Stimulated activated CD4-positive, alpha-beta T cell treated with anti-CD3 and anti-CD28 coated beads, TNF-alpha, amount 100 ng/mL, for 24 hours (primary cell): Measurements from ENCODE around the gene TMUB2.
"Not testable (repeated sequence)": the region's sequence is repeated elsewhere in the genome, so short reads cannot be mapped to it uniquely, and the experiment has no call there.

Source experiments
- DNase-seq, 3 experiments: peaks; one replicate each; pipeline ENCODE4 v3.0.0-alpha.2; 2020; ENCODE audit warnings: low read depth in 3 of 3

TMUB2 gene

DNA sequence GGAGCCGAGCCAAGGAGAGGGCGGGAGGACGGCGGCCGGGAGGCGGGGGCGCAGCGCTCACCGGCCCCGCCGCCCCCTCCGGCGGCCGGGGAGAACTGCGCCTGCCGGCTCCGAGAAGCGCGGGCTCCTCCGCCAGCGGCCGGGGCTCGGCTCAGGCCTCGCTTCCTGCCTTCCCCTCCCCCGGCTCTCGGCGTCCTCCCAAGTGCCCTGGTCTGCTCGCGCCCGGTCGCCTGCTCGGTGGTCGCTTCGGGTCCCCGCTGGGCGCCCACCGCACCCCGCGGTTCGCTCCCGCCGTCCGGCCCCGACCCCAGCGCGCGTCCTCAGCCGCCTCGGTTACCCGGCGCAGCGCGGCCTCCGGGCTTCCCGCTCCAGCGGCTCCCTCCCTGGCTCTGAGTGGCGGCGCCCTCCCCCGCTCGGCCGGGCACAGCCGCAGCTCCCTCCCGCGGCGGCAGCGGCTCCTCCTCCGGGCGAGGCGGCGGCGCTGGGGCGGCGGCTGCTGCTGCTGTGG lies 32.4 kb downstream of the TMUB2 start:
- DNase-seq = peak in 2 of 3 experiments; percentile 38 to 64

- peak in 2 of 3 experiments; percentile 31 to 55 for DNase-seq
Observed at GRCh38 chr17:44219616-44220212, 32.9 kb downstream of the TMUB2 start, which contains the start of gene UBTF. Gene UBTF (minus strand): TSS chr17:44219675. CDS start chr17:44218229, 1,446 bp downstream.

GRCh38 chr17:44220213-44221083 lies 33.7 kb downstream of the TMUB2 start:
- DNase-seq = peak in 1 of 3 experiments; percentile 51

DNA sequence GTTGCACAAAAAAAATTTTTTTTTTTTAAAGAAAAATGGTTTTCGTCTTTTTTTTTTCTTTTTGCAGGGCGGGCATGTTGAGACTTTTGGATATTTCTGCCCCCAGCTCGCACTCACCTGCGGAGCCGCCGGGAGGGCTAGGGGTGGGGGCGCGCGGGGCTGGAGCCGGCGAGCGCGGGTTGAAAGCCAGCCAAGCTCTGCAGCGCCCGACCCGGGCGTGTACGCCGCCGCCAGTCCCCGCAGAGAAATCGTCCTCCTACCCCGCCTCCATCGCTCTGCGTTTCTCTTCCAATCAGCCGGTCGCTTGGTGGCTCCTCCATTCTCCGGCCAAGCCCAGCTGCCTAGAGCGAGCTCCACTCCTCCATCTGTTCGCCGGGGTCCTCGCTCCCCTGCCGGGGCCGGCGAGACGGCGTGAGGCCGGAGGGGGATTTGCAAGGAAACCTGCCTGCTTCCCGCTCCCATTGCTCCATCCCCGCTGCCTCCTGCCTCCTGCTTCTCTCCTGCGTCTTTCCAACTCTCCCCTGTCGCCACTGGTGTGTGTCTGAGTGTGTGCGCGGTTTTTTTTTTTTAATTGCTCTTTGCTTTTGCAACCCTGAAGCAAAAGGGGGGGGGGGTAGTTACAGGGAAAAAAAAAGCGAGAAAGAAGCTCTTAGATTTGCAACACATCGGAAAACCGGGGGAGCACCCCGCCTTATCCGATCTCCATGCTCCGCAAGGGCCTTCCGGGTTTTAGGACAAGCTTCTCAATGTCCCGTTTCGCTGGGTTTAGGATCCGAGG lies 34.5 kb downstream of the TMUB2 start:
- DNase-seq = peak in 2 of 3 experiments; percentile 39 to 63

DNA sequence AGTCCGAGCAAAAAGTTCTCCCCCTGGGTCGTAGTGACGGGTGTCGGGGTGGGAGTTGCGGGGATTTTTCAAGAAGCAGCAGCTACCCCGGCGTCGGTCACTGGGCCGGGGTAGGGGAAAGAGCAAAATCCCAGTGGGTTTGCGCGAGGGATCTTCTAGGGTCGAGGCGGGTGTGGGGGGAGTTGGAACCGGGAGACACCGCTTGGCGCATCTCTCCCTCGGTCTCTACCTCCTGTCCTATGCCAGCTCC lies 35.0 kb downstream of the TMUB2 start:
- no peak for DNase-seq

- peak in 1 of 3 experiments; percentile 47 for DNase-seq
Observed at GRCh38 chr17:44222112-44222869, 35.5 kb downstream of the TMUB2 start.

- DNase-seq = no peak
Observed at GRCh38 chr17:44223541-44224071, 36.8 kb downstream of the TMUB2 start.

- DNase-seq = no peak
Observed at GRCh38 chr17:44229090-44229489, 42.3 kb downstream of the TMUB2 start.

GRCh38 chr17:44230140-44230539 lies 43.4 kb downstream of the TMUB2 start:
- DNase-seq = no peak

- no peak for DNase-seq
Observed at GRCh38 chr17:44232061-44232460, 45.3 kb downstream of the TMUB2 start.

DNA sequence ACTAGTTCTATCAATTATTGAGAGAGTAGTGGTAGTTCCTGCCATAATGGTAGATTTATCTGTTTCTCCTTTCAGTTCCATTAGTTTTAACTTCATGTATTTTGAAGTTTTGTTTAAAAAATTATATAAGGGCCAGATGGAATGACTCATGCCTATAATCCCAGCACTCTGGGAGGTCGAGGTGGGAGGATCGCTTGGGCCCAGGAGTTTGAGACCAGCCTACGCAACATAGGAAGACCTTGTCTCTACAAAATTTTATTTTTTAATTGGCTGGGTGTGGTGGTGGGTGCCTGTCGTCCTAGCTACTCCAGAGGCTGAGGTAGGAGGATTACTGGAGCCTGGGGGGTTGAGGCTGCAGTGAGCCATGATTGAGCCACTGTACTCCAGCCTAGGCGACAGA lies 46.8 kb downstream of the TMUB2 start:
- no peak for DNase-seq

DNA sequence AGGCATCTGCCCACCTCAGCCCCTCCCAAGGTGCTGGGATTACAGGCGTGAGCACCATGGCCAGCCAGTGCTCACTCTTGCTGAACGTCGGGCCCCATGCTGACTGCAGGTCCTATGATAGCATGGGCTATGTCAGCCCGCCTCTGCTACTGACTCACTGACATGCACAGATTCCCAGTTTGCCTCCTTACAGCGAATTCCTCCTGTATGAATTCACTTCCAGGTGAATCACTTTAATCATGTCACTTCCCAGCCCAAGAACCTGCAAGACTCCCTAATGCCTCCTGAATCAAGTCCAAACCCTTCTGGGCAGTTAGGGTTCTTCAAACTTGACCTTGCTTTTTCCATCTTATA lies 48.8 kb downstream of the TMUB2 start:
- no peak for DNase-seq

DNA sequence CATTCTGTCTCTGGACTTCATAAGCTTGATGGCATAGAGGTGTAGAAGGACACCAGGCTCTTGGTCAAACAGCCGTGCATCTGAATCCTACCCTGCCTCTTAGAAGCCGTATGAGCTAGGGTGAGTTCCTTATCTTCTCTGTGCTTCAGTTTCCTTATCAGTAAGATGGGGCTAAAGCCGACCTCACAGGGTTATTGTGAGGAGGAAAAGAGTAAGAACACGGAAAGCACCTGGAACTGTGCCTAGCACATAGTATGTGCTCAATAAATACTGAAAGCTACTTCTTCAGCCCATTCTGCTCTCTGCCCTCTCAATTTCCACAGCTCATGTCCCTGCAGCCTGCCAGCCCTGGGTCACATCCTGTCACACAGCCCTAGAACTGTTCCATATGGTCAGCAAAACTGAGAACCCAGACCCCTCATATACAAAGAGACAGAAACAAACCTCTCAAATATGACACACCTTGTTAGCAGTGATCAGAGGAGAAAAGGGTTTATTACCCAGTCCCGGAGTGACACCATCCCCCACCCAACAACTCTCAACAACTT lies 49.7 kb downstream of the TMUB2 start:
- no peak for DNase-seq

DNA sequence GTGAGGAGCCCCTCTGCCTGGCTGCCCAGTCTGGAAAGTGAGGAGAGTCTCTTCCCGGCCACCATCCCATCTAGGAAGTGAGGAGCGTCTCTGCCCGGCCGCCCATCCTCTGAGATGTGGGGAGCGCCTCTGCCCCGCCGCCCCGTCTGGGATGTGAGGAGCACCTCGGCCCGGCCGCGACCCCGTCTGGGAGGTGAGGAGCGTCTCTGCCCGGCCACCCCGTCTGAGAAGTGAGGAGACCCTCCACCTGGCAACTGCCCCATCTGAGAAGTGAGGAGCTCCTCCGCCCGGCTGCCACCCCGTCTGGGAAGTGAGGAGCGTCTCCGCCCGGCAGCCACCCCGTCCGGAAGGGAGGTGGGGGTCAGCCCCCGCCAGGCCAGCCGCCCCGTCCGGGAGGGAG lies 51.1 kb downstream of the TMUB2 start:
- DNase-seq = not testable (repeated sequence)

DNA sequence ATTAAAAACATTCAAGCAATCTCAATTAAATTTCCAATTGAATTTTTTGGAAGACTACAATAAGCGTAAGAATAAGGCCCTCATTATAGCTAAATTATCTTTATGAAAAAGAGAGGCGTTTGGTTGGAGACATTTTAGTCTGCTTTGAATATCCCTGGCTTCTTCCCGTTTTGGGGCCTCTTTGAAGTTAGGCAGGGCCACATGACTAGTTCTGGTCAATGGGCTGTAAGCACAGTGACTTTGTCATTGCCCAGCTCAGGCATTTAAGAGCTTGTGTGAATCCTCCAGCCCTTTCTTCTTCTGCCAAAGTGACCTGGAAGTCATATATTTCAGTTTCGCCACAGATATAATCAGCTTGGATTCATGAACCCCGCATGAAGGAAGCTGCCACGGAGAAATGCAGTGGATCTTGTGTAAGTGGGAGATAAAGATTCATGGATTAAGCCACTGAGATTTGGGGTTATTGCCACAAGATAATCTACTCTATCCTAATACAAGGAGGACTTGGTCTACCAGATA lies 54.4 kb downstream of the TMUB2 start:
- DNase-seq = no peak
